Fibroblast of skin of left quadriceps (primary cell): Measurements from ENCODE around the gene TSPAN11.
"Not testable (repeated sequence)": the region's sequence is repeated elsewhere in the genome, so short reads cannot be mapped to it uniquely, and the experiment has no call there.

Experiments used
- DNase-seq, 2 experiments: peaks; one replicate each; pipeline ENCODE4 v3.0.0-alpha.2; 2013; ENCODE audit warnings: low read depth in 2 of 2

Gene TSPAN11

GRCh38 chr12:31019561-31019960, 93.0 kb downstream of the TSPAN11 start:
- DNase-seq, result no peak

- no peak for DNase-seq
Measured at GRCh38 chr12:31019976-31020375, 93.4 kb downstream of the TSPAN11 start.

GRCh38 chr12:31020385-31021166, 94.0 kb downstream of the TSPAN11 start:
- DNase-seq, result no peak

GRCh38 chr12:31021181-31021580, 94.6 kb downstream of the TSPAN11 start:
- no peak for DNase-seq

- DNase-seq, result no peak
Measured at GRCh38 chr12:31021809-31022494, 95.4 kb downstream of the TSPAN11 start.

- no peak for DNase-seq
Measured at GRCh38 chr12:31023271-31023724, 96.8 kb downstream of the TSPAN11 start.

- no peak for DNase-seq
Measured at GRCh38 chr12:31026202-31026601, 99.7 kb downstream of the TSPAN11 start.

- DNase-seq, result not testable (repeated sequence)
Measured at GRCh38 chr12:31027006-31027405, 100.5 kb downstream of the TSPAN11 start.

- DNase-seq, result no peak
Measured at GRCh38 chr12:31029468-31029867, 102.9 kb downstream of the TSPAN11 start.

- DNase-seq, result no peak
Measured at GRCh38 chr12:31029916-31030562, 103.5 kb downstream of the TSPAN11 start.

GRCh38 chr12:31031951-31032335, 105.4 kb downstream of the TSPAN11 start:
- DNase-seq, result no peak

GRCh38 chr12:31033146-31033545, 106.6 kb downstream of the TSPAN11 start:
- no peak for DNase-seq

GRCh38 chr12:31033681-31034080, 107.1 kb downstream of the TSPAN11 start:
- no peak for DNase-seq

GRCh38 chr12:31034372-31034771, 107.8 kb downstream of the TSPAN11 start:
- no peak for DNase-seq

- no peak for DNase-seq
Measured at GRCh38 chr12:31035226-31035625, 108.7 kb downstream of the TSPAN11 start.

GRCh38 chr12:31035967-31036665, 109.6 kb downstream of the TSPAN11 start:
- DNase-seq, result no peak

- DNase-seq, result no peak
Measured at GRCh38 chr12:31037028-31037427, 110.5 kb downstream of the TSPAN11 start.

GRCh38 chr12:31037931-31038330, 111.4 kb downstream of the TSPAN11 start:
- no peak for DNase-seq

- DNase-seq, result no peak
Measured at GRCh38 chr12:31041033-31041564, 114.6 kb downstream of the TSPAN11 start.
